HG02763 (cell line): ENCODE results near the gene SPATS2L.
"Not testable (repeated sequence)": the region's sequence is repeated elsewhere in the genome, so short reads cannot be mapped to it uniquely, and the experiment has no call there.

ENCODE experiments used
- ATAC-seq: cut with Tn5 transposase; IDR thresholded peaks from one replicate; pipeline ENCODE4 v1.9.1; 2021; ENCODE audit warnings: mild to moderate bottlenecking, moderate library complexity; ENCODE audit not compliant: unreplicated experiment

Gene SPATS2L

DNA sequence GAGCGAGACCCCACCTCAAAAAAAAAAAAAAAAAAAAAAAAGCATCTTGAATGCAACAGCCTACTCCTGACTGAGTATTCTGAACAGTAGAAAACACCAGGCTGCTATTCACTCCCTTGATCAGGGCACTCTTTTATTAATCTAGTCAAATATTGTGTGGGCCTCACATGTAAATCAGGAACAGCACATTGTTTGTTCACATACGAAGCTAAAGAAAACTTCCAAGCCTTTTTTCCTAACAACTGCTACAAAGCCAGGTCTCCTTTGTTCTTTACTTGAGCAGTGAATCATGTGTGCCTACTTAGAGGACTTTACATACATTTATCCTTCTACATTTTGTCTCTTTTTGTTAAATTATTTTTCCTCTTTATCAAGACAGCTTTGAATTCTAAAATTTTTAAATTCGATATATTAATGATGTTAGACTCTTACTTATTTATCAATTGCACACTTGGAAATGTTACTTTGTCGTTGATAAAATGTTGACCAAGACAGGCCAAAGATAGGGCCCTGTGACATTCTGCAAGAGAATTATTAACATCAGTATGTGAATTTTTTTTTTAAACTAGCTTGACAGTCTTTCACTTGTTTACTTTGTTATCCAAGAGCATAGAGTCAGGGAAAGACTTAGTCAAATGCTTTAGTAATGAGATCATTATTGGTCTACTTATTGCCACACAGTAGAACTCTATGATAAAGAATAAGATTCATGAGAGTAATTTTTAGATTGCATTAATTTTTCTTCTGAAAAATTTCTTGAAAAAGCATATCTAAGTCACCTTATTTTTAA lies 13.2 kb downstream of the SPATS2L start:
- ATAC-seq, result no peak

DNA sequence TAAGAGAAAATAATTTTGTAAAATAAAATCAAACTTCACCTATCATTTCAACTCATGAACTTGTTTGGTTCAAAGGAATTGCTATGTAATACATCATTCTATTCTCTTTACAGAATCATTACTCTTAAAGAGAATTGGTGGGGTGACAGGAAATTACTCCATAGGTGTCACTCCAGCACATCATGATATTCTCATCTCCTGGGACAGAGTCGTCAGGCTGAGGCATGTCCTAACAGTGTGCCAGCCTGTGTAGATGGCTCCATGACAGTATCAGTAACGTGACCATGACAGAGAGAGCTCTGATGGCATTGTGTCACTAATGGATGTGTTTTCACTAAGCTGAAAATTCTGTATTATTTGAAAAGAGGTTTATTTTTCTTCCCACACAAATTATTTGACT lies 13.9 kb downstream of the SPATS2L start:
- no peak for ATAC-seq

DNA sequence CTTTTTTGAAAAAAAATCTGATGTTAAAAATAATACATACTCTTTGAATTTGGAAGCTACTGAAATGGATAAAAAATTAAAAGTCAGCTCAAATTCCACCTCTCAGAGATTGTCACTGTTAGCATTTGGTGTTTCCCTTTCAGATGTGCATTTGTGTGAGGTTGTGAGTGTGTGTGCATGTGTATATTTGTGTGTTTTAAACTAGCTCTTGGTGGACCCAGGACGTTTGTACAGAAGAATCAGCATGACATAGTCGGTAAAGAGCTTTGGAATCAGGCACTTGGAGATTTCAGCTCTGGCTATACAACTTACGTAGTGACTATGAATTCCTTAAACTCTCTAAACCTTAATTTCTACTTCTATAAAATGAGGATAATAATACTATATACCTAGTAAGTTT lies 14.5 kb downstream of the SPATS2L start:
- no peak for ATAC-seq

DNA sequence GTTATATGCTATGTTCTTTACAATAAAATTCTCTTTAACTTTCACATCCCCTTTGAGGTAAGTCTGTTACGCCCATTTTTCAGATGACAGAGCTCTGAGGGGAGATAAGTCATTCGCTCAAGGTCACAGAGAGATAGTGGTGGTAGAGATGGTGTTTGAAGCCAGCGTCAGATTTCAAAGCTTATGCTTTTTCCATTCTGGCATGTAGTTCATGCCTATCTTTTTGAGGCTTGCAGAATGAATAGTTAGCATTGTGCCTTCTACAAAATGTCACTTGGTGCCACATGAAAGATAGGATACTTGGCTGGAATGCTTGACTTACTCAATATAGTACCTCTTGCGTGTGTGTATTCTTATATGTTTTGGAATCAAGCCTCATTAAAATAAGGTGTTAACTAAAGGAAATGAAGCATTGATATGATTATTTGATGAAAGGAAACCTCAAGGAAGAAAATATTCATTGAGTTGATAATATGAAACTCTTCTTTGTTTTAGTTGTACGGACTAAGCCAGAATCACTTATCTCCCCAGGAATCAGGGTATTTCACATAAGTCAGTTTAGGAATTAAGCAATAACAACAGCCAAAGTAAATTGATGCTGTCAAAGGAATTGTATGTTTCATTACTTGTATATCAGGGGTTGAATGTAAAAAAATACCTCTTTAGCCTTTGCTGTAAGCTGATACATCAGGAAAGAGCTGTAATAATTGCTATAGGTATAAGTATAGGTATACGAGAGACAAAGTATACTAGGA lies 15.5 kb downstream of the SPATS2L start:
- ATAC-seq, result no peak

DNA sequence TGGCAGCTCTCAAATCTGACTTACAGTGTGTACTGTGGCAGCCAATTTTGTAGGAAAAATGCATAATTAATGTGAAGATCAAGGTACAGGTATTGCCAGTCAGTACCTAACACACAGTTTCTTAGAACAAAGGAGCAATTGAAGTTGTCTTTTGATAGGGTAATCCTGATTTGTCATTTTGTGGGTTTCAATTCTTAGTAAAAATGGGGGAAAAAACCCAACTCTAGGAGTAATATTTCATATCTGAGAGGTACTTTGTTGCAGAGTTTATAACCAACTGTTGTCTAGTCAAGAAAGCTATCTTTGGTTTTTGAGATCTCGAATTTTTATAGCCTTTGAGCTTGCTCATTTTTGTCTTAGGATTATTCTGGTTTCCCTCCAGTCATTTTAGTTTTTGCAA lies 16.1 kb downstream of the SPATS2L start:
- no peak for ATAC-seq

DNA sequence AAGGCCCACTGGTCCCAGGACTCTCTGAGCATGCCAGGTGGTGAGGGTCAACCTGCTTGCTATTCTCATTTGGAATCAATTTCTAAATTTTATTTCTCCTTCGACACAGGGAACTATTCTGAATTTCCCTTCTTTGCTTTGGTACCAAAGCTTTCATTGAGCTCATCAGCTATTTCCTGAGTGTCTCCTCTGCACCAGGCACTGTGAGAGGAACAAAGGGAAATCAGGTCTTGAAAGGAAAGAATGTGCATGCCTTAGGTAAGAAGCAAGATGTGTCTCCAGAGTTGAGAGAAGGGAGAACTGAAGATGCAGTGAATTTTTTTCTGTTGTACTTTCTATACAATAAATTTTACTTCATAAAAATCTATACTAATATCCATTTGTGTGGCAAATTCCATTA lies 17.9 kb downstream of the SPATS2L start:
- ATAC-seq, result no peak

DNA sequence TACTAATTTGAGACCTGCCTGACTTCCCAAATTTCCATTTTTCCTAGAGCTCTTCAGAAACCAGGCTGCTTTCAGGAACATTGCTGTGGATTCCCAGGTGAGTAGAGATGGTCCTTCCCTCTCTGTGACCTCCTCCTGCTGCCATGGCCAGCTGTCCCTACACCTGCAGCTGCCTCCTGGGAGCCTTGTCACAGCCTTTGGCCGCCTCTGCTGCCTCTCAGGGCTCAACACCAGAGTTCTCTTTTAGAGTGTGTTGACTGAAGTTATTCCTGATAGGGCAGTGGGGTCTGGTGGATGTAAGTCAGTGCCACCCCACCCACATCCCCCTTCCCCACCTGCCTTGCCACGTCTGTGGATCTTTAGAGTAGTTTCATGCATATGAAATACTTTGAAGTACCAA lies 22.9 kb downstream of the SPATS2L start:
- no peak for ATAC-seq

DNA sequence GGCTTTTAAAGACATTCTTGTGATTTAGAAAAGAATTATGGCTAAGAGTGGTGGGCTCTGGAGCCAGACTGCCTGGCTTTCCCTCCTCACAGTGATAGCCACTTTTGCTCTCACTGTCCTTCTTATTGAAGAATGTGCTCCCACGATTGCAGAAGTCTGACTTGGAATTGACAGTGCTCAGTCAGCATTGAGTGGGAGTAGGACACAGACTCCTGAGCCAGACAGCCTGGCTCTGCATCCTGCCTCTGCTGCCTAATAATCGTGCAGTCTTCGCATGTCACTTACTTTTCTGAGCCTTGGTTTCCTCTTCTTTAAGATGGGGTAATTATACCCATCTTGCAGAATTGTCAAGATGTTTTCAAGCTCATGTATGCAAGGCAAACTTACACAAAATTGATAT lies 23.3 kb downstream of the SPATS2L start:
- ATAC-seq, result no peak

DNA sequence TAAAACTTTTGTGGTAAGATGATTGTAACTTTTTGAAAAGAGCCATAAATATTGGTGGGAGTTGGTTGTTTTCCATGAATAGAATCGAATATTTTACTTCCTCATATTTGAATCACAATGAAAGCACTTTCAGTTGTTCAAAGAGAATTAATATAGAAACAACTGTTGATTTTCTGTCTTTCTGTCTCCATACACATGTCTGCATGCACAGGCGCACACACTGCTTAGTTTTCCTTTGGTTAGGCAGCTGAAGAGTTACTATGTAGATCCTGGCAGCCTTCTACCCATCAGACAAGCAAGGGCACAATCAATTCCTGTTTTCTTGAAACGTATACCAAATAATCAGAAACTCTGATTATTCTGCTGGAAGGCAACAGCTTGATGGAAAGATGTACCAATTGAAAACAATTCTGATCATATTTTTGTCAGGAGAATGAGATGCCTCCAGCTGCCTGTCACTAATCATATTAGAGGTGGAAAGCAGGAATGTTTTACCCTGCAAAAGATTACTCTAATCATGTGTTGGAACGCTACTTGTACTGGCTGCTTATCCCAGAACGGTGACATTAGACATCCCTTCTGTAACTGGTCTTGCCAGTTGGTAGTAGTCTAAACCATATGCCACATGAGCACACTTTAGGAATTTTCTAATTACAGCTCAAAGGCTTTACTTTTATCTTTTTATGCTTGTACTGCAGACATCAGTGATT lies 24.0 kb downstream of the SPATS2L start:
- no peak for ATAC-seq

DNA sequence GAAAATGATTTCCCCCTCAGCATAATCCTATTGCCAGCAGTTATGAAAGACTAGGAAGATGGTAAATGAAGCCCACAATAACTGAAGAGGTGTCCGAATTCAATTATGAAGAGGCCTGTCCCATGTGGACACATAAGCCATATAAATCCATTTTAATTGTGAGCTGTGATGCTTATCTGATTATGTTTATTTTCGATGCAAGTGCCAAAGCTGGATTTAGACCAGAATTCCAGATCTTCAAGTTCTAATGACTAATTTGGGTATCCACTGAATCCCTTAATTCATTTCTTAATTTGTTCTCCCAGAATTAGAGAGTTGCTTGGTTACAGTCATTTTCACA lies 24.5 kb downstream of the SPATS2L start:
- no peak for ATAC-seq

DNA sequence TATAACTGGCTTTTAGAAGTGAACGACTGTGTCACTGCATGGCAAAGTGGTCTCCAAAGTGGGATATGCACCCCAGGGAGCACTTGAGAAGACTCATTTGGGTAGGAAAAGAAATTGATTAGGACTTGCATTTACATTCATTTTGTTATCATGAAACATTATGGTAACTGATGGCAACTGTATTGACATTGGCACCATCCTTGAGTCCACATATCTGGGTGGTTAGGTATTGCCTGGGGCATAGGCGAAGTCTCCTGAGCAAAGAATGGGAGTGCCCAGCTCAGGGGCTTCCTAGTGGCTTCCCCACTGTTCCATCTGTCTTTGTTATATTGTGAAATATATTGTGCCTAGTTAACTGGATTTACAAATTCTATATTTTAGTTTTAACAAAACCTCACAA lies 29.2 kb downstream of the SPATS2L start:
- no peak for ATAC-seq

DNA sequence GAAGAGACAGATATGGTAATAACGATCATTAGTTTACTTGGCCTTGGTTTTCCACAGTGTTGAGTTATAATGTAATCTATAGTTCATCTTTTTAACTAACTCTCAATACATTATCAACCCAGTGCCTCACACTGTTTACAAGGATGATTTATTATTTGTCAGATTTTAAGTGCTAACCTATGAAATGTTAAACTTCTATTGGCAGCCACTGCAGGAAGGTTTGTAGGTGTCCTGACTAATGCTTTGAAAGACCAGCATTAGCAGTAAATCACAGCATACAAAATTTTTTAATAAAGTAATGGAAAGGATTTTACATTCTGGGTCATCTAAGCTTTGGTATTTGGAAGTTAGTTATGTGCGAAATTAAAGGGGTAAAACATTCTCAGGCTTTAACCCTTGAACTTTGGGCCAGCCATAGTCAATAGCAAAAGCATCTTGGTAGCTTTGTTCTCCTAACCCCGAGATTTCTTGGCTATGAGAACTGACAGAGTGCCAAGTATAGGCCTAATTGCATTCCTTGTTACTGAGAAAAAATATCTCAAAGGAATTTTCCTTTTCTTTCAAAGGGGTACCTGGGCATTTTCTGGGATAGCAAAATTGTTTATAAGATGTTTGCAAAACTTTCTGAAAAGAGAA lies 30.6 kb downstream of the SPATS2L start:
- no peak for ATAC-seq

DNA sequence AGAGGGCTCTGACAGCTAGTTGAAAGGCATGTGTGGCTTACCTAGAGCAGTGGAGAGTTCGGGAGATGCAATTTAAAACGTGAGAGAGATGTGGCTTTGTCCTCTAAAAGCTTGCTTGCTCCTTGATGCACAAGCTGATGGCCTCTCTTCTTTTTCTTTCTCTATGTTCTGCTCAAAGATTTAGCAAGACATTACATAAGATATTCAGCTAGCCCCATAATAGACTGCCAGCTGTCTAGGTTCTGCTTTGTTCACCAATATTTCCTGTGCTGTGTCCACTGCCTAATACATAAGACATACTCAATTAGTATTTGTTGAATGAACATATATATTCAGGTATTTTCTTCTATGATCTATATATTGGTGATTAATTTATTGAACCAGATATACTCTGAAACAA lies 31.1 kb downstream of the SPATS2L start:
- ATAC-seq, result no peak

DNA sequence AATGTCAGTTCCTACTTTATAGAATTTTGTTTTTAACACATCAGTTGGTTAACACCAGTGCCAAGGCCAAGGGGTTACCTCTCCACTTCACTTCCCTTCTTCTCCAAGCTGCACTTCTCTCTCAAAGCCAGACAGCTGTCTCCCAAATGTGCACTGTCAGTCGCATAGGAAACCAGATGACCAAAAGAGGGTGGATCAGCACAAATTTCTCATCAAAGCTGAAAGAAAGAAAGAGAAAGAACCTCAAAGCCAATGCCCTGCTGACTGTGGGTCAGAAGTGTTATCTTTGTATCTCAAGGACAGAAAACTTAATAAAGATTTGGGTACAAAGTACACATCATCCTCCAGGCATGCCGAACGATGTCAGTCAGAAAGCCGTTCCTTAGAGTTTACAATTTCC lies 32.2 kb downstream of the SPATS2L start:
- ATAC-seq, result no peak

DNA sequence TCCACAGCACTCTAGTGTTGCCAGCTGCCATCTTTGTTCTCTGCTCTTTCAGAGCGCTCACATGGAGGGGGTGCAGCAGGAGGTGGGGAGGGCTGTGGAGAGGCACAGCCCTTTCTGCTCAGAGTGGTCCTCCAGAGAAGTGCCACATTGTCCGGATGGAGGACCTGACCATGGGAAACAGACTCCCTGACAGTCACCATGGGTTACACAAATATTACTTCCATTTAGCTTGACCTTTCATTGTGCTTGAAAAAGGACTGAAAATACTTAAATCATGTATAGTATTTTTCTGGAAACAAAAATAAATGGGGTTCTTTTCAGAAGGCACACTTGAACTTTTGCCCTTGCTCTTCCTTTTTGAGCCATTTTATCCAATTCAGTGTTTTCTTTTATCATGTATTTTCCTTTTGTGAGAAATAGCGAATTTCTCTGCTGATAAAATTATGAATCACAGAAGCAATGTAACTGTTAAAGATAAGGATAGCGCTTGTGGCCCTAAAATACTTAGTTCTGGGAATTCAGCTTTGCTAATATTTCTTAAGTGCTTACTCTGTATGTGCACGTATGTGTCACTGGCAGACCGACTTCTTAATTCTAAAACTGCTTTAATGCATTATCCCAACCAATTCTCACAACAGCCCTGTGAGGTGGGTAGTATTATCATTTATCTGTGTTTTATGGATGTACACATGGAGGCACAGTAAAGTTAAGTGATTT lies 34.2 kb downstream of the SPATS2L start:
- ATAC-seq, result no peak

DNA sequence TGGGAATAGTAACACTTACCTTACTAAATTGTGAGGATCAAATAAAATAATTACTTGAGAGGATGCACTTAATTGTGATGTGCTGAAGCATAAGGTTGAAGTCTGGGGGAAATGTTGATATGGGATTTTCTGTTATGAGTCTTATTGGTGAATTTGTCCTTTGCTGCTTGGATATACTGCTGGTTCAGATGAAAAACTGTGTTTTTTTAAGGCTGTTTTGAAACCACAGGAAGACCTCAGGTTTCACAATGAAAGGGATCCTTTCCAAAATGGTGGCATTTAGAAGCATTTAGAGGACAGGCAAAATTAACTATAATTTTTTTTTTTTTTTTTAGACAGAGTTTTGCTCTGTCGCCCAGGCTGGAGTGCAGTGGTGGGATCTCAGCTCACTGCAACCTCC lies 34.9 kb downstream of the SPATS2L start:
- ATAC-seq, result no peak

DNA sequence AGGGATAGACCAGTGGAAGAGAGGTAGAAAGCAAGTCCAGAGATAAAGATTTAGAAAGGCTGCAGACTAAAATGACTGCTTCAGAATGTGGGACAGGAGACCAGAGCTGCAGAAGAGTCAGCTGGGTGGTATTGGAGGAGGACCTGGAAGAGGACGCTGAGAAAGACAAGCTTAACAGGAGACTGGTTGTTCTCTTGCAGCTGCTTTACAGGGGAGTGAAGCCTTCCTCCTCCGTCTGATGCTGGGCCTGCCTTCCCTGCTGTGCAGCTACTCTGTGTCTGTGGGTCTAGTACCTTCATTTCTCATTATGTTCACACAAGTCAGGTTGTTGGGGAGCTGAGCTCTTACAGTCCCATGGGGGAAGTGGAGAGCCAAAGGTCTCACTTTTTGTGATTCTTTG lies 35.7 kb downstream of the SPATS2L start:
- no peak for ATAC-seq

DNA sequence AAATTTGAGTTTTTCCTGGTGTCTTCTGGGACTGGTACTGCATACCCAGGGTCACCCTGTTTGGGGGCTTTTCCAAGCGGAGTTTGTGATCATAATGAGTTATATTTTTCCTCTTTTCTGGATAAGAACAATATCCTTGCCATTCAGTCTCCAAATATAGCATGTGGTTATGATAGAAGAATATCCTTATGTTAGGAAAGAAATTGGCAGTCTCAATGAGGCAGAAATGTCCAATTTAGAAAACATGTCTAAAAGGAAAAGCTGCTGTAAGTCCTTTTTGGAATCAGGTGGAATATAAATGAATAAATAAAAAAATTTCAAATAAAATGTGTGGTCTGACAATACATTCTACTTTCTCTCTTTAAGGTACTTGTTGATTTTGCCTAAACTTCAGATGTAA lies 36.2 kb downstream of the SPATS2L start:
- no peak for ATAC-seq

DNA sequence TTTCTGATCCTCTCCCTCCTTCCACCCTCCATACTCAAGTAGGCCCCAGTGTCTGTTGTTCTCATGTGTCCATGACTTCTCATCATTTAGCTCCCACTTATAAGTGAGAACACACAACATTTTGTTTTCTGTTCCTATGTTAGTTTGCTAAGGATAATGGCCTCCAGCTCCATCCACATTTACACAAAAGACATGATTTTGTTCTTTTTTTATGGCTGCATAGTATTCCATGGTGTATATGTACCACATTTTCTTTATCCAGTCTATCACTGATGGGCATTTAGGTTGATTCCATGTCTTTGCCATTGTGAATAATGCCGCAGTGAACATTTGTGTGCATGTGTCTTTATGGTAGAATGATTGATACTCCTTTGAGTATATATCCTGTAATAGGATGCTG lies 37.7 kb downstream of the SPATS2L start:
- ATAC-seq, result not testable (repeated sequence)

DNA sequence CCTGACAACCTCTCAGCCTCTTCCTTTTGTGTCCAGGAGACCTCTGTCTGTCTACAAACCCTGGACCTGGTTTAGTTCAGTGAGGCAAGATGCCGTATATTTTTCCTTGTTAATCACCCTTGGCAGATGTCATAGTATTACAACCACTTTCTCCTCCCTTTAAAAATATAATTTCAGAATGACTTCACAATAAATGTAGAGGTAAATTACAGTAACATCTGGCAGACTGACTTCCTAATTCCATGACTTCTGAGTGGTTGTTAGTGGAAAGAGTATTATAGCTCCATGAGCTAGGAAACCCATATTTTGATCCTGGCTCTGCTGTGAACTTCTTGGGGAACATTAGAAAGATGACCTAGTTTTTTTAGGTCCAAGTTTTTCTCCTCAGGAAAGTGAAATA lies 39.5 kb downstream of the SPATS2L start:
- ATAC-seq, result no peak

DNA sequence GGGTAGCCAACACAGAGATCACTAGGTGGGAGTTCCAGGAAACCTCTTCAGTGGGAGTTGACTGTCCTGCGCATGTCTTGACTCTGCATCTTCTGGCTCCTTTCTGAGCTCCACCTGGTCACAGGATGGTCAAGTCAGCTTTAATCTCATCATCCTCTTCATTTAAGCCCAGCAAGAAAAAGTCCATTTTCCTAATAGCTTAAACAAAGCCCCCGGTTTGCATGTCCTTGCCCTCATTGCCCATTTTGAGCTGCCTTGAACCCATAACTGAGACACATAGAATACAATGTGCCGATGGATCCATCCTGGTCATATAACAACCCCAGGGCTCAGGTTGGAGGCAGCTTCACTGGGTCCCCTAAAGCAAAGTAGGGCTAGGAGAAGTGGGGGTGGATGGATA lies 40.8 kb downstream of the SPATS2L start:
- no peak for ATAC-seq
